Measurements from ENCODE around the gene MEGF9.

MEGF9 gene

DNA sequence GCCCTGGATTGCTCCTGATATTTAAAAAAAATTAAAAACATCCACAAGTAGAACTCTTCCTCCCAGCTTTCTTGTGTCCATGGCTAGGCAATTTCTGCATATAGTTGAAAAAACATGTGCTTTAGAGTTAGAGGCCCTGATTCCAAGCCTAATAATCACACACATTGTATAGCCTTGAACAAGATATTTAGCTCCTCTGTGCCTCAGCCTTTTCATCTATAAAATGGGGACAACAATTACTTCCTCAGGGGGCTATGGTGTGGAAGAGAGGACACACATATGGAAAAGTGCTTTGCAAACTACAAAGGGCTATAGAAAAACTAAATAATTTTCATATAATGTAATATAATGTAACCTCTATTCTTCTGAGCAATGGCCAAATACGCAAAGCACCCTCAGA is 111.3 kb downstream of the MEGF9 start:
- H3K27ac ChIP-seq: no peak overlapping the region
- H3K4me3 ChIP-seq: no peak overlapping the region

DNA sequence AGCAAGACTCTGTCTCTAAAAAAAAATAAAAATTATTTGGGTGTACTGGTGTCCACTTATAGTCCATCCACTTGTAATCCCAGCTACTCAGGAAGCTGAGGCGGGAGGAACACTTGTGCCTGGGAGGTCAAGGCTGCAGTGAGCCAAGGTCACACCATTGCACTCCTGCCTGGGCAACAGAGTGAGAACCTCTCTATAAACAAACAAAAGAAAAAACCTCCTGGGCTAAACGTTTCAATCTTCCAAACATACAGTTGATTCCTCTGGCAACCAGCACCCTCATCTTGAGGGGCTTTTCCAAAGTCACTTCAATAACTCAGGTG is 120.4 kb downstream of the MEGF9 start:
- no peak overlapping the region for H3K27ac ChIP-seq
- no peak overlapping the region for H3K4me3 ChIP-seq

DNA sequence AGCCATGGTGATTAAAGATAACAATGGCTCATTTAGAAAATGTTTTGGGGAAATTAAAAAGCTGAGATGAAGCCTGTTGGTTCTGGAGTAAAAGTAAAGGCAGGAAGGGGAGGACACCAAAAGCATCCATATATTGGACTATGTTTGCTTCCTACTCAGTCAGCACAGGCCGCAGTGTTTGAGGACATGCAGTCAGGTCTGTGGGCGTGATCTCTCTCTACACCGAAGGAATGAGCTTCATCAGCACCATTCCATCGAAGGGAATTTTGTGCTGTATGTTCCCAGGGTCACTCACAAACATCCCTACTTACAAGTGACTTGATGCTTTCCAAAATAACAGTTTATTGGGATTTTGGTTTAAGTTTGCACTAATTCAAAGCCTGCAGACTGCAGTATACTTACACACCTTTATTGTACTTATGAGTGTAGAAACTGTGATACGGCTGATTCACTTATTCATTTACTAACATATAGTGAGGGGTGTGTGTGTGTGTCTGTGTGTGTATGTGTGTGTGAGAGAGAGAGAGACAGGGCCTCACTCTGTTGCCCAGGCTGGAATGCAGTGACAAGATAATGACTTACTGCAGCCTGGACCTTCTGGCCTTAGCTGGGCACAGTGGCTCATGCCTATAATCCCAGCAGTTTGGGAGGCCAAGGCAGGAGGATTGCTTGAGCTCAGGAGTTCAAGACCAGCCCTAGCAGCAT is 120.9 kb downstream of the MEGF9 start:
- Histone ChIP-seq H3K27ac (no peak overlapping the region), H3K4me3 (no peak overlapping the region)

DNA sequence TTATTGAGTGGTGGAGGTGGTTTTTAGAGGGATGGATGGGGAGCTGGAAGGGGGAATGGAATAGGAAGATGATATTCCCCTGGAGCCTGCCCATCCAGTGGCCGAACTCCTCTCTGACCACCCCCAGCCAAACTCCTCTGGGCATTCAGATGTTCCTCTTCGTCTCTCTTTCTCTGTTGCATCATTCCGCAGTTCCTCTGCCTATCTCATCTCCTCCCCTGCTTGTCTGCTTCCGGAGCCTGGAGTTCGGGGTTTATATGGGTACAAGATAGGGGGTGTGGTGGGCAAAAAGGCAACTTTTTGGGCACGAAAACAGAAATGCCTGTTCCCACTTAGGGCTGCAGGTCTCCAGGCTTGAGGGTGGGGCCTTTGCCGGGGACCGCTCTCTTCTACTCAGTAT is 122.1 kb downstream of the MEGF9 start:
- H3K27ac ChIP-seq: no peak overlapping the region
- no peak overlapping the region for H3K4me3 ChIP-seq

DNA sequence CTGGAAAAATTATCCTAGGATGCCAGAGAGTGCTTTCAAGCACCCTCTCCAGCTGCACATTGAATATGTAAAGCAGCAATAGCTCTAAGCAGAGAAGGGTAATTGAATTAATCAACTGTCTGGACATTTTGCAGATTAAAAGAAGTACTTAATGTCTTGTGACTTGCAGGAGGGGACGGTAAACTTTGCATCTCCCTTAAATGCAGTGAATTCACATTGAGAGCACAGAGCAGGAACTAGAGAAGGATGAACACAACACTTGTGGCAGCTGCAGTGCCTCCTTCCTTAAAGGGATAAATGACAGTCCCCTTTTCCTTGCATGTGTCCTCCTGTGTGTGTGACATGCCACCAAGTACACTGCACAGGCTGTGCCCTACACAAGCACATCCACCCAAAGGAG is 126.9 kb downstream of the MEGF9 start:
- Histone ChIP-seq H3K27ac (no peak overlapping the region), H3K4me3 (no peak overlapping the region)

DNA sequence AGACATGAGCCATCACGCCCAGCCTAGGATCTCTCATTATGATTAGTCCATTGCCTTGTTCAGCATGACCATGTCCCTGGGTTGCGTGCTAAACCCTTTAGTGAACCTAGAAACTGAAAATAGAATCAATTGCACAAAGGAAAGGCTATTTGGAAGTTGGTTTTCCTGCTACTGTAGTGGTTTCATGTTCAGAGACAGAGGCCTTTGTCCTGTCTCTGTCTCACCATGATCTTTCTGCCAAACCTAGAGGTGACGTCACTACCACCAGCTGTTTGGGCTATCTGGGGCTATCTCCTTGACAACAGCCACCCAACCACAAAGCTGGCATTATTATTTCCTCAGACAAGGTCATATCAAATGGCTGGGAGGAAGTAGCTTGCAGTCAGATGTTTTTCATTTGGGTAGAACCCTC is 130.3 kb downstream of the MEGF9 start:
- peak overlapping the region in 2 of 21 experiments; percentile 42 to 67 for H3K27ac ChIP-seq
- H3K4me3 ChIP-seq: no peak overlapping the region

DNA sequence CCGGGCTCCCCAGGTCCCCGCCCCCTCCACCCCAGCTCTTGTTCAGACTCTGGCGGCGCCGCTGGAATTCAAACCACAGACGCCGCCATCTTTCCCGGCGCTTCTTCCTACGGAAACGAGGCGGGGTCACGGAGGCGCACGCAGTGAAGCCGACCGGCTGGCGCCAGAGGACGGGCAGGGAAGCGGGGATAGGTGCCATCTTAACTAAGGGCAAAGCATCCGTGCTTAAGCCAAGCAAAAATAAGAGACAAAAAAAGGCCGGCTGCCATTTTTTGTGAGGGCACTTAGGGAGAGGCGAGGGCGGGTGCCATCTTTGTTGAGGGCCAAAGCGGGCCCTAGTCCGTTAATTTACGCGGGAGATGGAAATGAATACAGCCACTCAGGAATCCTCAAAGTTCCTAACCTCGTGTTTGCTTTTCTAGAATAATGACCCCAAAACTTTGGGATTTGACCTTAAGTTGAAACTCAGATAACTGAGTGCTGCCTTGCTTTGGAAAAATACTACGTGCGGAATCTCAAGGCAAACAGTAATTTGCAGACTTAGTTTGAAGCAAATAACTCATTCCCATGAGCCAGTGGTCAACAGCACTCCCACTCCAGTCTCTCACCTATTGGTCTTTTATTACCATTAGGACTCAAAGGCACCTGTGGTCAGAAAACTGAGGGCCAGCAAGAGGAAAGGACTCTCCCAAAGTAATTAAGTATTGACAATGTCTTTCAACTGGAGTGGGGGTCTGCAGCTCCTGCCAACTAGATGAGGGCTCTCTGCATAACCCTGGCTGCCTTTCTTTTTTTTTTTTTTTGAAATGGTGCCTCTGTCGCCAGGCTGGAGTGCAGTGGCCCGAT is 134.0 kb downstream of the MEGF9 start, which contains the start of gene CDK5RAP2:
CDK5RAP2 (minus strand) TSS at position 117 of the 846 bp plus-strand sequence. CDS start 189 bp downstream, outside the sequence.
- Histone ChIP-seq H3K4me3 (peak within 1 kb of the TSS; percentile 92 to 99 (median 98)), H3K27ac (peak within 1 kb of the TSS; percentile 40 to 94 (median 81))

DNA sequence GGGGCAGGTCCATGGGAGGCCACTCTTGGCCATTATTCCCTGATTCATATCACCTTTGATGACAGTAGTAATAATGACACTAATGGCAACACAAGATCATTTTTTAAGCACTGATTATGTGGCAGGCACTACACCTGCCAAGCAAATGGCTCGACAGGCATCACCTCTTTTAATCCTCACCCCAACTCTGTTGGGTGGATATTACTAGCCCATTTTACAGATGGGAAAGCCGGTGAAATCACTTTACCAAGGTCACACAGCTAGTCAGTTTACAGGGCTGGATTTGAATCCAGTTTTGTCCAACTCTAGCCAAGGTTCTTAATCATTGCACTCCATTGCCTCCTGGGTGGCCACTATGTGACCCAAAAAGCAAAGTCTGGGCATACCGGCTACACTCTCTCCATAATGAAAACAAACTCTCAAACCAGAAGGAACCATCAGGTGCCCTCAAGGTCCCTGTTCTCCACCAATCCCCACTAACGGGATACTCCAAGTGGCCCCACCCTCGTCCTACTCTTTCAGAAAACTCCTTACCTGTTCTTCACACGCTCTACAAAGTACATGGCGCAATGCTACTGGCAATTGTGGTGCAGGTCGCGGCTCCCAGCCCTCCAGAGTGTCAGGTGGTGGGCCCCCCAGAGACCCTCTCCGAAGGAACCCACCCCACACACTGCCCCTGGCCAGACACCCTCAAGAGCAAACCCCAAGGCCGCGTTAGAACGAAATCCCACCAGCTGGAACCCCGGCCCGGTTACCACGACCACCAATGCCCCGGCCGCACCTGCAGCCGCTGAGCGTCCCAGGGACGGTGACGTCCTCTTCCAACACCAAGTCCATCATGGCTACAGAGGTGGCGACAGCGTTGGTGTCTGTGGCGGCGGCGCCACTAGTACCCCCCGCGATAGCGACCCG is 134.9 kb downstream of the MEGF9 start:
- peak overlapping the region; percentile 92 to 99 (median 98) for H3K4me3 ChIP-seq
- H3K27ac ChIP-seq: peak overlapping the region; percentile 40 to 94 (median 81)

DNA sequence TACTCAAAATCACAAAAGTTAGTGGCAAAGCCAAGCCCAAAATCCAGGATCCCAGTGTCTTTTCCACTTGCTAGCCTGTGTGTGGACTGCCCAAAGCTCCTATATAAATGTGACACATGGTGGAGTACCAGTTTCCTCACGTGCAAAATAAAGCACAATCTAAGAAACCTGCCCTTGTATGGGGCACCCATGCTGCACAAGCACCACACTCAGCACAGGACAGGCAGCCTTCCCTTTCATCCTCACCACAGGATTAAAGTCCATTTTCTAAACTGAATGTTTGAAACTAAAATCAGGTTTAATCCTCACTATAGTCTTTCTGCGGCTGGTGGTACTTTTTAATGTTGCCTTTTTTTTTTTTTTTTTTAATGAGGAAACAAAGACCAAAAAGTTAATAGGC is 139.8 kb downstream of the MEGF9 start:
- Histone ChIP-seq H3K4me3 (no peak overlapping the region), H3K27ac (no peak overlapping the region)

DNA sequence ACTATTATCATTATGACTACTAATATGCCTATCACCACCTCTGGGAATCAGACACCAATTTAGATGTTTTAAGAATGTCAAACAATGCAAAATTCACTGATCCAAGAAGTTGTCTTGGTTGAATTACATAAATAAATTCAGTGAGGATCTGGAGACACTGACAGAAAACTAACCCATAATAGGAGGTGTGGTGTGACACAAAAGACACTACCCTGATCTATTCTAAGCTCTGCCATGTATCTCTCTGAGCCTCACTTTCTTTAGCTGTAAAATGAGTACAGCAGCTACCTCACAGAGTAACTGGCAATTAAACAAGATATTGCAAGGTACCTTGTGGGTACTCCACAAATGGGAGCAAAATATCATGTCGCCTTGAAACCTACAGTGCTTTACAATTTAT is 141.8 kb downstream of the MEGF9 start:
- Histone ChIP-seq H3K27ac (peak overlapping the region in 1 of 21 experiments; percentile 68), H3K4me3 (no peak overlapping the region)

DNA sequence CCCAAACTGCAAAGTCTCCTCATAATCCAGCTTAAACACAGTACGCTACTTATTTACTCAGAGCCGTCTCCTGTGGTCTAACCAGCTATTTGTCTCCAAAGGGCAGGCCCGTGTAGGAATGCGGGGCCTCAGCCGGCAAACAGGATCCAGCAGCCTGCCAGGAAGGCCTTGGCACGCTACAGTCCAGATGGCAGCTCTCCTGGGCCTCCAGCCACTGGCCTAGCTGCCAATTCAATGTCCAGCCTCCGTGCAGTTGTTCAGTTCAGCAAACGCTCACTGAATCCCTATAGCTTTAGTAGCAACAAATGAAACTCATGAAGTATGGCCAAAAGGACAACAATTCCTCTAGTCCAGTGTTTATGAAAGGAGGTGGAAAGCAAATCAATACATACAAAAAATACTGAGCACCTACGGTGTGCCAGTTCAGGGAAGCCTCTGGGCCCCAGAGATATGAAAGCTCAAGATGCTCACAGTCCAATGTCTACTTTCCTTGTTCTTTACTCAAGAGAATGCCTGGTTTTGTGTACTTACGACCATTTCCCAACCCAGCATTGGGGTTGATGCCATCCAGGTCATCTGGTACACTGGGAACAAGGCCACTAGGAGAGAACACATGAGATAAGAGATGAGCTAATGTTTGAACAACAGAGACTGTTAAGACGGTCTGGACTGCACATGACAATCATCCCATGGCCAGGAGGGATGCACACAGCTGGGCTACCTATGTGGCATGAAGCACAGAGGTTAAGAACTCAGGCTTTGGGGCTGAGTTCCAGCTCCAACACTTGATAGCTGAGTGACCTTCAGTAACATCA is 142.6 kb downstream of the MEGF9 start:
- Histone ChIP-seq H3K4me3 (no peak overlapping the region), H3K27ac (peak overlapping the region in 7 of 21 experiments; percentile 5 to 68 (median 20))

DNA sequence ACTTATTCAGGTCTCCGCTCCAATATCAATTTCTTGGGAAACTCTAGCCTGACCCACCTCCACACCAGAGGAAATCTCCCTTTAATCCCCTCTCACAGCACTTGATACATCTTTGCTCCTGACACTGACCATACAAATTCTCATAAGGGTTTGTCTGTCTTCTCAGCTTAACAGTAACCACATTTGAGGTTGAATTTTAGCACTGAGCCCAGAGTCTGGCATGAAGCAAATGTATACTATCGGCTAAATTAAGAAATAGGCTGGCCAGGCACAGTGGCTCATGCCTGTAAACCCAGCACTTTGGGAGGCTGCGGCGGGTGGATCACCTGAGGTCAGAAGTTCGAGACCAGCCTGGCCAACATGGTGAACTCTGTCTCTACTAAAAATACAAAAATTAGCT is 144.0 kb downstream of the MEGF9 start:
- no peak overlapping the region for H3K4me3 ChIP-seq
- peak overlapping the region in 5 of 21 experiments; percentile 2 to 65 (median 32) for H3K27ac ChIP-seq

DNA sequence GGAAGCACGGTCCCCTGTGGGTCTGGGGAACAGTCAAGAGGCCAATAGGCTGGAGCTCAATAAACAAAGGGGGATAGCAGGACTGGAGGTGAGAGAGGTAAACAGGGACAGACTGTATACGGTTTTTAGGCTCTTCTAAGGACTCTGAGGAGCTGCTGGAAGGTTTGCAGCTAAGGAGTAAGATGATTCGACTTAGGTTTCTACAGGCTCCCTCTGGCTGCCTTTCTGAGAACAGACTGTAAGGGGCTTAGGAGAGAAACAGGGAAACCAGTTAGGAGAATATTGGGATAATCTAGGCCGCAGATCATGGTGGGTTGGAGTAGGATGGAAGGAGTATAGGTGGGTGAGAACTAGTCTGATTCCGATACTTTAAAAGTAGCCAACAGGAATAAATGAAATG is 144.7 kb downstream of the MEGF9 start:
- H3K4me3 ChIP-seq: no peak overlapping the region
- no peak overlapping the region for H3K27ac ChIP-seq

DNA sequence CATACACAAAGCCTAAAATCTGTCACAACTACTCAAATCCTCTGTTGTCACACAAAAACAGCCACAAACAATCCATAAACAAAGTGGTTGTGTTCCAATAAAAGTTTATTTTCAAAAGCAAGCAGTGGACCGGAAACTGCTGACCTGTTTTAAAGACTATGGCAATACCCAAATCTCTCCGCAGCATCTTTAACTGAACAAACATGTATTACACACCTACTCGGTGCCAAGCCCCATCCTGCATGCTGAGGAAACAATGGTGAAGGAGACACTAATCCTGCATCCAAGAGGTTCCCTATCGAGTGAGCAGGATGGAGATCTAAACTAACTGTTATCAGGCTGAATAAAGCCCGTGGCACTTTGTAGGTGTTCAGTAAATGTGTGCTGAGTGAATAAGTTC is 145.5 kb downstream of the MEGF9 start:
- Histone ChIP-seq H3K27ac (no peak overlapping the region), H3K4me3 (no peak overlapping the region)

DNA sequence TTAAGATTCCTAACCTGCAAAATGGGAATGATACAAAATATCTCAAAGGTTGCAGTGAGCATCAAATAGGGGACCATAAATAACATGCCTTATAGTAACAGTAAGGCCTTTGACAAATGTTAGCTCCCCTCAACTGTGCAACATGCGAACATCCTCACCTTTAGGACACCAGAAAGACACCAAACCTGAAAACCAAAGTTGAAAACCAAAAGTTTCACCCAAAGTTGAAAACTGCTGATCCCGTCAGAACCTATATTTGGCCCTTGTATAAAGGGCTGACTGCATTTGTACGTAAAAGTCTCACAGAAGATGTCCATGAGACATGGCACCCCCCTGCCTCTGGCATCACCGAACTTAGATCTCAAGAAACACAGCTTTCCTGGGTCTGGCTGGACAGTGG is 146.4 kb downstream of the MEGF9 start:
- Histone ChIP-seq H3K27ac (no peak overlapping the region), H3K4me3 (no peak overlapping the region)

DNA sequence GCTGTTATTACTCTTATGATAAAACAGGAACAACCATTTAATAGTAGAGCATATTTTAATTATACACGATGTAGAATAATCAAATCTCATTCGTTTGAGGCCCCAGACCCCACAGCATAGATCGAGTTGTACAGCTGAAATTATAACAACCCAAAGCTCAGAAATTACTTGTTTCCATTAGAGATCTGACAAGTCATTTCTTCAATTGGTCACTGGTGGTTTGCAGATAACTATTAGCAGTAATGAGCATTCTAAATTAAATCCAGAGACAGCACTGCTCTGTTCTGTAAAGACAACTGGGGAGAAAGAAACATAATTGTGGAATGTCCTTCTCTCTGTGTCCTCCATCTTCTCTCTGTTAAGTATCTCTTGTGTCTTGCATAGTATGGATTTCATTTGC is 147.2 kb downstream of the MEGF9 start:
- H3K27ac ChIP-seq: no peak overlapping the region
- H3K4me3 ChIP-seq: no peak overlapping the region

DNA sequence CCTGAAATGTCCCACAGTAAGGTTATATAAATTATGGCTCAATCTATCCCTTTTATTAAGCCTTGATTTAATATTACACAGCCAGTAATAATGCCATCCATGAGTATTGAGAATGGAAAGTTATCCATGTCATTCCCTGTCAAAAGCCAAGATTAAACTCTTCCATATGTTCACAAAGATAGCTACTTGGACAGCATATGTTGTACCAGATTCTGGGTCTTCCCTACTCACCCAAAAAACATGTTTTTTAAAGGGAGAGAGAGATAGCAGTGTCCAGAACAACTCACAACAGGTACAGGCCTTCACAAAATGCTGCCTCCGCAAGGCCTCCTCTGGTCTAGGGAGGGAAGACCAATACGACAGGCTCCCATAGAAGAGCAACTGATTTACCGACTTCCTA is 149.7 kb downstream of the MEGF9 start:
- Histone ChIP-seq H3K27ac (no peak overlapping the region), H3K4me3 (no peak overlapping the region)

DNA sequence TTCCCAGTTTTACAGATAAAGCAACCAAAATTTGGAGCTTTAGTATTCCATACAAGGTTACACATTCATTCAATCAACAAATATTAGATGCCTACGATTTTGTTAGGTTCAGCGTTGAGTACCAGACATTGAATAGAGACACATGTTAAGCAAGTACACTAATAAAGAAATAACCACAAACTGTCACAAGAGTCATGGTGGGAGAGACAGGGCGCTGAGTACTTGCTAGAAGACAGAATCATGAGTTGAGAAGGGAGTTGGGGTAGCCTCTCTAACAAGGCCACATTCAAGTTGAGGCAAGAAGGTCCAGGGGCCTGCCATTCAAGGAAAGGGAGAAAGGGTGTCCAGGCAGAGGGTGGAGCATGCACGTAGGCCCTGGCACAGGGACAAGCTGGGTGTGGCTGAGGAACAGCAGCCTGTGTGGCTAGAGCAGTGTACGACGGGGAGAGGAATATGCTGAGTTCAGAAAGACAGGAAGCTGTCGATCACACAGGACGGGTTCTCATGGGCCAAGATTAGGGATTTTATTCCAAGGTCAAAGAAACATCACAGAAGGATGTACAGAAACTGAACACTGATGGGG is 151.3 kb downstream of the MEGF9 start:
- H3K27ac ChIP-seq: no peak overlapping the region
- no peak overlapping the region for H3K4me3 ChIP-seq

DNA sequence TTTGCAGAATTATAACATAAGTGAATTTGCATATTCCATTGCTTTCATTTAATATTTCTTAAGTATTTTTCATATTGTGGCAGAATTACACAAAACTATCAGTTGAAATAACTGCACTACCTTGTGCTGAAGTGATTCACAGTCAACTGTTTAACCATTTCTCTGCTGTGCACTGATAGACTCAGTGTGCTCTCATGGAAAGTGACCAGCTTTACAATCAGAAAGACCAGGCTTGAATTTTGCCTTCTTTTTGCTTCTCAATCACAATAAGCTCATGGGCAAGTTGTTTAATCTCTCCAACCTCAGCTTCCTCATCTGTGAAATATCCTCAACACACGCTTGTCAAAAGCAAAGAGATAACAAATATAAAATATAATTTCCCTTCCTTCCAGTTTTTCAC is 152.6 kb downstream of the MEGF9 start:
- Histone ChIP-seq H3K4me3 (no peak overlapping the region), H3K27ac (no peak overlapping the region)

All from skin epidermis (tissue), 12 donors.